Bronchial epithelial cell (primary cell): ENCODE results near the gene NBAS. TPM values are rescaled to one million over a fixed set of nuclear protein-coding genes. Genes with fewer than 3 reads are reported as not detected.

ENCODE experiments used
- DNase-seq: peaks from one replicate; pipeline ENCODE4 v3.0.0-alpha.2; 2010; ENCODE audit warnings: low read depth
- FAIRE-seq: peaks from 2 replicates; lab custom pipeline; 2011; peaks lifted over from hg19 to GRCh38; lab: Jason Lieb, UNC
- H3K27me3 ChIP-seq: 2 replicates; pipeline ENCODE4 v1.5.1; 2011; ENCODE audit warnings: low read length; ENCODE audit not compliant: control insufficient read depth, insufficient read depth
- H3K36me3 ChIP-seq: 2 replicates; pipeline ENCODE4 v1.5.1; 2011; ENCODE audit warnings: low read length; ENCODE audit not compliant: control insufficient read depth, insufficient read depth
- H3K4me3 ChIP-seq: 2 replicates; pipeline ENCODE4 v1.5.1; 2011; ENCODE audit warnings: mild to moderate bottlenecking, low read depth, low read length, control low read depth
- total RNA-seq: library from RNA; depleted of rRNA; stranded (reverse); fragments of >200 nt; gene quantifications from 2 replicates; pipeline ENCODE4 v1.2.1, GENCODE V29; 2014
- TF ChIP-seq, protein P1 (sequence below): IDR thresholded peaks from 2 replicates; pipeline ENCODE4 v1.5.1; 2011; ENCODE audit warnings: mild to moderate bottlenecking, moderate library complexity, low read length, control low read depth, inconsistent platforms; ENCODE audit not compliant: insufficient read depth, severe bottlenecking

Gene NBAS
- total RNA-seq, 1 donor from 2014 or later, result 78.2 TPM

DNA sequence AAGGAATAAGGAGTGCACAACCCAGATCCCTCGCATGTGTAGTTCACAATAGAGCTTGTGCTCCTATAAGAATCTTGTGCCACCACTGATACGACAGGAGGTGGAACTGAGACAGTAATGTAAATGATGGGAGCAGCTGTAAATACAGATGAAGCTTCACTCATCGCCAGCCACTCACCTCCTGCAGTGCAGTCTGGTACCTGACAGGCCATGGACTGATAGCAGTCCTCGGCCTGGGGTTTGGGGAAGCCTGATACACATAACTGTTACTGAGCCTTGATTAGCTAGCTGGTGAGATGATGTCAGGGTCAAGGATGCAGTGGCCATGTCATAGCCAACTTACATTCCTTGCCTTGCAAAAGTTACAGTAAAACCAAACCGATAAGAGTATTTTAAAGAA is 376.6 kb downstream of the NBAS start:
- FAIRE-seq (no peak), DNase-seq (no peak)
- TF ChIP-seq, protein P1, sequence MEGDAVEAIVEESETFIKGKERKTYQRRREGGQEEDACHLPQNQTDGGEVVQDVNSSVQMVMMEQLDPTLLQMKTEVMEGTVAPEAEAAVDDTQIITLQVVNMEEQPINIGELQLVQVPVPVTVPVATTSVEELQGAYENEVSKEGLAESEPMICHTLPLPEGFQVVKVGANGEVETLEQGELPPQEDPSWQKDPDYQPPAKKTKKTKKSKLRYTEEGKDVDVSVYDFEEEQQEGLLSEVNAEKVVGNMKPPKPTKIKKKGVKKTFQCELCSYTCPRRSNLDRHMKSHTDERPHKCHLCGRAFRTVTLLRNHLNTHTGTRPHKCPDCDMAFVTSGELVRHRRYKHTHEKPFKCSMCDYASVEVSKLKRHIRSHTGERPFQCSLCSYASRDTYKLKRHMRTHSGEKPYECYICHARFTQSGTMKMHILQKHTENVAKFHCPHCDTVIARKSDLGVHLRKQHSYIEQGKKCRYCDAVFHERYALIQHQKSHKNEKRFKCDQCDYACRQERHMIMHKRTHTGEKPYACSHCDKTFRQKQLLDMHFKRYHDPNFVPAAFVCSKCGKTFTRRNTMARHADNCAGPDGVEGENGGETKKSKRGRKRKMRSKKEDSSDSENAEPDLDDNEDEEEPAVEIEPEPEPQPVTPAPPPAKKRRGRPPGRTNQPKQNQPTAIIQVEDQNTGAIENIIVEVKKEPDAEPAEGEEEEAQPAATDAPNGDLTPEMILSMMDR, result no peak
- H3K27me3 ChIP-seq, result no peaks in the 10 kb centered on the region
- H3K36me3 ChIP-seq, result peaks cover 2% of the 10 kb centered on the region
- H3K4me3 ChIP-seq, result no peak overlapping the region

DNA sequence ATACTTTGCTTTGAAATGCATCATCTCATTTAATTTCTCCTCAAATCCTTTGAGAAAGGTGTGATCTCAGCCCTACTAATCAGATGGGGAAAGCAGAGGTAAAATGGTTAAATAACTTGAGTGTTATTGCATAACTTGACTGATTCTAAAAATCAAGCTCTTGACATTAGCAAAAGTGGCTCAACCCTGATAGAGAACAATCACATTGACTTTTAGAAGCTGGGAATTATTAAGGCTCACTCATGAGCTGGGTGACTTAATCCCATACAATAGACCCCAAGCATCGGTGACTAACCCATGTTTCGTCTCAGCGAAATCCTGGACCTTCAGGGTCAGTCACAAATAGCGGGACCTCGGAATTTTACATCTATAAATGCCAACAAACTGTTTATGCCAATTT is 378.9 kb downstream of the NBAS start:
- TF ChIP-seq, protein P1, result no peak
- no peak for DNase-seq
- Histone ChIP-seq H3K4me3 (no peak overlapping the region), H3K36me3 (no peaks in the 10 kb centered on the region), H3K27me3 (no peaks in the 10 kb centered on the region)
- FAIRE-seq, result no peak

DNA sequence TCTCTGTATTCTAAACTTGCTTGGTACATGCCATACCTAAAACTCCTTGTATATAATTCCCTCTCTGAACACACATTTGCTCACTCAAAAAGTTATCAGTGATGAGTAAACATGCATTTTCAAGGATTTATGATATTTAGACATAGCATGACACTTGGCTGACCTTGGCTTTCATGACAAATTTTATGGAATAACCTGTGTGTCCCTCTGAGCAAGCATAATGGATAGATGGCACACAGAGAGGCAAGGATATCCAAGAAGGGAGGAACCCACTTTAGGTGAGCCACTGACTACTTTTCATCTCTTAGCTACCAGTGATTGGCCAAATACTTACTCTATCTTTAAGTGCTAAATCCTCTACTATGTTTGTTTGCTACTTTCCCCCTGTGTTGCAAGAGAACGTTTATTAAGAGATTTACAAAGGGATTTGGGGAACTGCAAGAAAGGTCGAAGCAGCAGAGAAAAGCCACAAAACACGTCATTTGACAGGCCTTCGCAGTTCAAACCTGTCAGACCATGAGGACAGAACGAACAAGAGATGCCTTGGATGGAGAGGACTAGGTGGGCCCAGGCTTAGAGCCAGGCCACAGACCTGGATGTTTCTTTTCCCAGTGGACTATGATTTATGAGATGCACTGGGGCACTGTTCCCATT is 379.9 kb downstream of the NBAS start:
- no peak overlapping the region for H3K4me3 ChIP-seq
- peaks cover under 1% of the 10 kb centered on the region for H3K36me3 ChIP-seq
- no peak for FAIRE-seq
- H3K27me3 ChIP-seq, result no peaks in the 10 kb centered on the region
- no peak for DNase-seq
- TF ChIP-seq, protein P1, result no peak

DNA sequence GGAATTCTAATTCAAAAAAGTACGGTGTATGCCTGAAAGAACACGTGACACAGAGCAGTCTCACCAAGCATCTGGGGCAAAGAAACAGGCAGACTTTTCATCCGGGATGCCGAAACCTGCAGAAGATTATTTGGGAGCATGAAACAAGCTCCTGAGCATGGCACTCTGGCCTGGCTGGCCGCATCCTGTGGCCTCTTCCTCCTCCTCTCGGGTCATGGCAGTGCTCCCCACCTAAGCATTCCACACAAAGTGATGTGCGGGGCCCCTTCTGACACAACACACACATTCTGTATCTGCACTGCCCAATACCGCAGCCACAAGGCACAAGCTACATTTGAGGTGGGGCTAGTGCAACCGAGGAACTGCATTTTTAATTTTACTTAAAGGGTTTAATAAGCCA is 380.8 kb downstream of the NBAS start:
- Histone ChIP-seq H3K4me3 (no peak overlapping the region), H3K36me3 (peaks cover 1% of the 10 kb centered on the region), H3K27me3 (no peaks in the 10 kb centered on the region)
- FAIRE-seq (no peak), DNase-seq (no peak)
- TF ChIP-seq, protein P1, result no peak

DNA sequence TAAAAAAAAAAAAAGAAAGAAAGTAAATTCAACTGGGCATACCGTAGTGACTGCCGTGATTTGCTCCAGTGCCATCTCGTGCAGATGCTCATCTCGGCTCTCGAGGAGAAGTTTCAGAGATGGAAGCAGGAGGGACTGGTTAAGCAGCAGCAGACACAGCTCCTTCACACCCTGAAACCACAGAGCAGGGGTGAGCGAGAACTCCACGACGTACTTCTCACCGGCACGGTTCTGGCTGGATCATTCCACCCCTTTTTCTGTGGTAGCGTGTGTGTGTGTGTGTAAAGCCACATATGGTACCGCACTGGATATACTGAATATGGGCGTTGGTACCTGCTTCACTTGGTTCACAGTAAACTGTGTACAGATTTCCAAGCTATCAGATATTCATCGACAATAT is 382.2 kb downstream of the NBAS start:
- no peaks in the 10 kb centered on the region for H3K27me3 ChIP-seq
- H3K36me3 ChIP-seq, result peaks cover 1% of the 10 kb centered on the region
- no peak for FAIRE-seq
- DNase-seq, result no peak
- TF ChIP-seq, protein P1, result no peak
- H3K4me3 ChIP-seq, result no peak overlapping the region

DNA sequence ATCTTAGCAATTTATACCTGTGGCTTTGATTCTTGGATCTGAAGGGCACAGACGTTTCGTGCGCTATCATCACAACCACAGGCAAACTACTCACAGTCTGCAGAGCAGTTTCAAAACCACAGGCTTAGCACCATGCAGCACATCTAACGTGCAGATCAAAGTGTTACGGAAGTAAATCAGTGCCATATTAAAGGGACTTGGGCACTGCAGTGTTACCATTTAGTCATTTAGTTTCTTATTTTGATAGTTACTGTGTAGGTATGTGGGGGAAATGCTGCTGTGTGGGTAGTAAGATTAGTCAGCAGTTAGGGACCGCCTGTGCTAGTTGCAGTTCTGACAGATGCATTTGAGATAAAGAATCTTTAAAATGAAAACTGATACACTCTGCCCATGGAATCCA is 384.0 kb downstream of the NBAS start:
- FAIRE-seq (no peak), DNase-seq (peak; percentile 16)
- H3K27me3 ChIP-seq, result no peaks in the 10 kb centered on the region
- peaks cover 1% of the 10 kb centered on the region for H3K36me3 ChIP-seq
- H3K4me3 ChIP-seq, result no peak overlapping the region
- TF ChIP-seq, protein P1, result no peak
